Kidney (tissue), 14 donors: ENCODE results near the gene LPIN3. TPM values are rescaled to one million over a fixed set of nuclear protein-coding genes. Genes with fewer than 3 reads are reported as not detected.

Experiments used
- DNase-seq, 5 donors: peaks; one replicate each; pipeline ENCODE4 v3.0.0-alpha.2; 2013 to 2020
- FAIRE-seq: peaks from 2 replicates; lab custom pipeline; 2012; peaks lifted over from hg19 to GRCh38; lab: Jason Lieb, UNC
- H3K27ac ChIP-seq, 2 donors: one replicate each; pipeline ENCODE4 v1.7.0; 2013; ENCODE audit warnings: low read depth in 2 of 2, low read length in 2 of 2, inconsistent platforms in 1 of 2
- H3K27me3 ChIP-seq: one replicate; pipeline ENCODE4 v1.7.1; 2013; ENCODE audit warnings: low read length, inconsistent platforms; ENCODE audit not compliant: control insufficient read depth, insufficient read depth
- H3K36me3 ChIP-seq, 3 donors: one replicate each; pipeline versions ENCODE4 v1.7.0 to v1.7.1; 2013; ENCODE audit warnings: low read length in 3 of 3, control low read depth in 1 of 3, inconsistent platforms in 1 of 3; ENCODE audit not compliant: insufficient read depth in 3 of 3, control insufficient read depth in 2 of 3
- H3K4me1 ChIP-seq, 3 donors: one replicate each; pipeline versions ENCODE4 v1.7.0 to v1.7.1; 2013; ENCODE audit warnings: low read length in 3 of 3, inconsistent platforms in 1 of 3, low read depth in 1 of 3; ENCODE audit not compliant: control insufficient read depth in 2 of 3, insufficient read depth in 2 of 3
- H3K4me3 ChIP-seq, 3 donors: one replicate each; pipeline versions ENCODE4 v1.7.0 to v1.8.1; 2013; ENCODE audit warnings: low read length in 3 of 3, control low read depth in 1 of 3, inconsistent platforms in 1 of 3
- H3K9ac ChIP-seq, 3 donors: one replicate each; pipeline versions ENCODE4 v1.7.0 to v1.7.1; 2013; ENCODE audit warnings: low read length in 3 of 3, control low read depth in 1 of 3, inconsistent platforms in 1 of 3
- H3K9me3 ChIP-seq, 3 donors: one replicate each; pipeline versions ENCODE4 v1.7.0 to v1.7.1; 2013; ENCODE audit warnings: low read length in 3 of 3, control low read depth in 1 of 3, inconsistent platforms in 1 of 3; ENCODE audit not compliant: control insufficient read depth in 2 of 3, insufficient read depth in 1 of 3
- CTCF ChIP-seq: IDR thresholded peaks from 3 replicates; pipeline ENCODE4 v1.5.1; 2012; ENCODE audit warnings: mild to moderate bottlenecking, moderate library complexity, borderline replicate concordance; ENCODE audit not compliant: insufficient read depth; ENCODE audit errors: extremely low read depth
- intact Hi-C: fragments of 100-400 bp; cut with DNase I; formaldehyde crosslinking; loops from one replicate; pipeline ENCODE4 v1.11.1; 2022
- polyA plus RNA-seq: library from polyadenylated mRNA; stranded (reverse); fragments of 350-450 nt; fragmentation: Illumina TruSeq; extraction: RNeasy Lipid Tissue Mini Kit (QIAGEN cat#74804); gene quantifications from one replicate; pipeline ENCODE4 v1.2.3, GENCODE V29; 2014; ENCODE audit warnings: low read depth, low replicate concordance; ENCODE audit not compliant: insufficient read depth
- total RNA-seq: library from RNA; stranded (reverse); fragmentation: NEBNext Ultra II Directional; extraction: Animal tissue kit (Norgen Biotek cat#: 25700); gene quantifications from one replicate; pipeline ENCODE4 v1.2.1, GENCODE V29; 2021
- donor health status: control.
- donor health status: control.
- donor health status: control.
- donor health status: control.
- donor health status: control.
- donor health status: DM: yes; HTN: yes; CAD: no.
- donor health status: Normal renal cell carcinoma (clear cell type).

Gene LPIN3
- total and polyA plus RNA-seq, 2 donors from 2014 or later, result 29.4 to 31.6 TPM

GRCh38 chr20:41363601-41364000, 23.0 kb downstream of the LPIN3 start:
- Histone ChIP-seq H3K4me1 (peaks cover 0 to 7% (median 0%) of the 10 kb centered on the region in 3 donors), H3K4me3 (no peak overlapping the region), H3K9ac (no peak overlapping the region), H3K36me3 (no peaks in the 10 kb centered on the region), H3K9me3 (no peaks in the 10 kb centered on the region), H3K27me3 (no peaks in the 10 kb centered on the region), H3K27ac (no peak overlapping the region)
- FAIRE-seq (no peak), DNase-seq (no peak)
- no peak for TF ChIP-seq CTCF
- intact Hi-C loops, result no loop called here

DNA sequence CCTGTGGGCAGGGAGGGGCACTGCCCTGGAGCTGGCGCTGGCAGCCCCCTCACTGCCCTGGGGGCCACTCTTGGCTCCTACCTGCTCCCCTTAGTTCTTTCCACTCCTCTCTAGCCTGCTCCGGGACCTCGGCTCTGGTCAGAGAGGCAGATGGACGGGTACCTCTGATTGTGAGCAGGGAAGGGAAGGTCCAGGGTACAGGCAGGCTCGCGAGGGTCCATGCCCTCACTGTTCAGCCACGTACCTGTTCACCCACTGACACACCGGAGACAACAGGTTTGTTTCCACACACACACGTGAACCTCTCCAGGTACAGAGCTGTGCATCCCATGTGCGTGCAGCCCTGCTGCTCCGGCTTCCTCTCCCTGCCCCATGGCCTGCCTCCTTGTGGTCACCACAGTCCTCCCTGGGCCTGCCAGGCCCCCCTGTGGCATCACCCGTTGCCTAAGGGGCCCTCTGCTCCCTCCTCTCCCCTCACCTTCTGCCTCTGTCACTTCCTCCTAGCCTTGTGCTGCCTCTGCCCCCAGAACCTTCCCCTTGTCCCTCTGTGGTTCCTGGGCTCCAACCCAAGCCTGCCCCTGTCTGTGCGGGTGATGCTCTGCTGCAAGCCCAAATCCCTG, 23.7 kb downstream of the LPIN3 start:
- peaks cover 0 to 7% (median 0%) of the 10 kb centered on the region in 3 donors for H3K4me1 ChIP-seq
- no peaks in the 10 kb centered on the region for H3K27me3 ChIP-seq
- no peak overlapping the region for H3K27ac ChIP-seq
- no peaks in the 10 kb centered on the region for H3K36me3 ChIP-seq
- no peak overlapping the region for H3K9ac ChIP-seq
- intact Hi-C loops, result no loop called here
- no peaks in the 10 kb centered on the region for H3K9me3 ChIP-seq
- TF ChIP-seq CTCF, result no peak
- DNase-seq (no peak), FAIRE-seq (no peak)
- H3K4me3 ChIP-seq, result no peak overlapping the region

DNA sequence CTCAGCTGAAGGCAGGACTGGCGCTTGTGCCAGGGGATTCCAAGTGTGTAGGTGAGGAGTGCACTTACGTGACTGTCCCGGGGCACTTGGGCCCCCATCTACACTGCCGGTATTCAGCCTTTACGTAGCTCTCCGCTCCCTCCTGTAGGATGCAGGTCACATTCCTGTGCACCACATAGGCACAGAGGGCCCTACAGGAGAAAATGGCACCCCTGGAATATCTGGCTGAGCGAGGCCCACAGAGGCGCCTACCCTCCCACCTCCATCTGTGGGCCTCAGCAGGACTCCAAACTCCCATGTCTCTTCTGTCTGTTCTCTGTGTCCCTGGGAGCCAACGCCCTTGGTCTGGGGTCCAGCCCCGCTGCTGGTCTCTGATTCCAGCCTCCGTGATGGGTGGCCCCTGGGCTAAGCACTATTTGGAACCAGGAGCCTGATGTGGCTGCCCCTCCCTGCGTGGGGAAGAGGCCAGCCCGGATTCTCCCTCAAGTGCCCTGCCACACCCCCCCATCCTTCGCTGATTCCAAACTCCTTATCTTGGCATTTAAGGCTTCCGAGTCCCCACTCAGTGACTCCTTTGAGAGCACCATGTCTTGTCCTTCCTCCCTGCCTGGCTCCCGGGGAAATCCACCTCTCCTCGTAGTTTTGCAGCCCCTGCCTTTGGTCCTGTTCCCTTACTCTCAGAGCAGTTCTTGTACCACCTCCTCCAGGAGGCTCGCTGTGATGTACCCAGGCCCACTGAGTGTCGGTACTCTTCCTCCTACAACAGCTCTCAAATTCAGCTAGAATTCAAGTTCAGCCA, 24.5 kb downstream of the LPIN3 start:
- intact Hi-C loops, result no loop called here
- Histone ChIP-seq H3K4me1 (peaks cover 0 to 7% (median 0%) of the 10 kb centered on the region in 3 donors), H3K4me3 (no peak overlapping the region), H3K9me3 (no peaks in the 10 kb centered on the region), H3K27me3 (no peaks in the 10 kb centered on the region), H3K27ac (no peak overlapping the region), H3K36me3 (no peaks in the 10 kb centered on the region), H3K9ac (no peak overlapping the region)
- FAIRE-seq (no peak), DNase-seq (no peak)
- TF ChIP-seq CTCF, result no peak
